H1 (cell line): ENCODE measurements around the gene DLEC1. TPM values are rescaled to one million over a fixed set of nuclear protein-coding genes. Genes with fewer than 3 reads are reported as not detected.
A peak's percentile ranks its signal among the peaks of the same experiment; 100 is the strongest.

ENCODE experiments used
- CTCF ChIA-PET: fragments of 300-600 bp; sonication (Branson Sonifier 250); formaldehyde crosslinking; loops from one replicate; lab custom pipeline; 2021; ENCODE audit not compliant: partially characterized antibody; lab: Charles Lee
- POLR2A ChIA-PET: fragments of 300-600 bp; sonication (Branson Sonifier 250); formaldehyde crosslinking; loops from one replicate; lab custom pipeline; 2021; ENCODE audit warnings: inconsistent platforms; ENCODE audit not compliant: partially characterized antibody; lab: Charles Lee
- DNase-seq, 2 experiments: peaks; one replicate each; pipeline versions ENCODE4 v3.0.0 to v3.0.0-alpha.2; 2010 to 2022; ENCODE audit warnings: low spot score in 2 of 2, low read depth in 1 of 2, mixed read lengths in 1 of 2
- FAIRE-seq: peaks from 2 replicates; lab custom pipeline; 2011; peaks lifted over from hg19 to GRCh38; lab: Jason Lieb, UNC
- H2AFZ ChIP-seq: 2 replicates; pipeline ENCODE4 v1.8.1; 2012; ENCODE audit warnings: low read length, inconsistent platforms
- H2AK5ac ChIP-seq: 2 replicates; pipeline ENCODE4 v1.6.1; 2013; ENCODE audit warnings: low read depth, low read length
- H2BK120ac ChIP-seq: replicated peaks from 2 replicates; pipeline ENCODE3; 2013; ENCODE audit warnings: low read depth, low read length, inconsistent platforms
- H2BK12ac ChIP-seq: 2 replicates; pipeline ENCODE4 v1.6.1; 2013; ENCODE audit warnings: low read depth, low read length
- H2BK15ac ChIP-seq: 2 replicates; pipeline ENCODE4 v1.6.1; 2013; ENCODE audit warnings: low read length
- H2BK20ac ChIP-seq: 2 replicates; pipeline ENCODE4 v1.6.1; 2013; ENCODE audit warnings: low read length
- H2BK5ac ChIP-seq: 2 replicates; pipeline ENCODE4 v1.6.1; 2013; ENCODE audit warnings: low read depth, low read length
- H3K14ac ChIP-seq: 2 replicates; pipeline ENCODE4 v1.6.1; 2013; ENCODE audit warnings: inconsistent platforms; ENCODE audit not compliant: insufficient read length
- H3K18ac ChIP-seq: 2 replicates; pipeline ENCODE4 v1.6.1; 2013; ENCODE audit warnings: low read length; ENCODE audit errors: extremely low read depth
- H3K23ac ChIP-seq: 2 replicates; pipeline ENCODE4 v1.6.1; 2013; ENCODE audit warnings: inconsistent platforms; ENCODE audit not compliant: insufficient read length
- H3K23me2 ChIP-seq: 2 replicates; pipeline ENCODE4 v1.6.1; 2013; ENCODE audit warnings: low read depth, low read length
- H3K27ac ChIP-seq: 2 replicates; pipeline ENCODE4 v1.6.1; 2011; ENCODE audit warnings: low read depth, low read length, inconsistent platforms
- H3K27me3 ChIP-seq, 4 experiments: replicated peaks in 1 of 4; 1 replicate in 1 of 4; 2 replicates in 3 of 4; pipeline versions ENCODE4 v1.6.1 to v1.8.1; 2011 to 2013; ENCODE audit warnings: low read length in 3 of 4, mild to moderate bottlenecking in 3 of 4, inconsistent platforms in 2 of 4, mixed read lengths in 2 of 4, moderate library complexity in 1 of 4; ENCODE audit not compliant: control insufficient read depth in 3 of 4, insufficient read depth in 3 of 4; ENCODE audit errors: extremely low read depth in 1 of 4
- H3K36me3 ChIP-seq, 4 experiments: 2 replicates each; pipeline versions ENCODE4 v1.6.1 to v1.8.1; 2011 to 2013; ENCODE audit warnings: mild to moderate bottlenecking in 4 of 4, low read length in 3 of 4, moderate library complexity in 2 of 4, control low read depth in 1 of 4, inconsistent platforms in 1 of 4; ENCODE audit not compliant: insufficient read depth in 4 of 4, control insufficient read depth in 2 of 4
- H3K4ac ChIP-seq: replicated peaks from 2 replicates; pipeline ENCODE3; 2013; ENCODE audit warnings: low read length, low read depth, mixed read lengths, inconsistent platforms; ENCODE audit not compliant: insufficient read length
- H3K4me1 ChIP-seq, 4 experiments: replicated peaks in 1 of 4; 1 replicate in 1 of 4; 2 replicates in 3 of 4; pipeline versions ENCODE4 v1.6.1 to v1.8.1; 2011 to 2013; ENCODE audit warnings: low read length in 3 of 4, inconsistent platforms in 2 of 4, mixed read lengths in 1 of 4; ENCODE audit not compliant: insufficient read depth in 4 of 4, control insufficient read depth in 3 of 4
- H3K4me2 ChIP-seq, 2 experiments: 2 replicates each; pipeline versions ENCODE4 v1.6.1 to v1.8.1; 2011 to 2013; ENCODE audit warnings: low read depth in 2 of 2, low read length in 2 of 2, control low read depth in 1 of 2, inconsistent platforms in 1 of 2, mild to moderate bottlenecking in 1 of 2; ENCODE audit not compliant: insufficient read depth in 1 of 2
- H3K4me3 ChIP-seq, 4 experiments: fragments of 200-600, 300-600 bp in 1 of 4; sonication (generic), shearing (Covaris generic), sonication (Bioruptor Twin) in 1 of 4; 2 replicates each; pipeline versions ENCODE4 v1.5.1 to v1.8.1; 2011 to 2016; ENCODE audit warnings: low read length in 4 of 4, low read depth in 3 of 4, control low read depth in 2 of 4, inconsistent platforms in 2 of 4, mild to moderate bottlenecking in 2 of 4, mixed read lengths in 1 of 4, moderate library complexity in 1 of 4; ENCODE audit not compliant: insufficient read depth in 2 of 4; ENCODE audit errors: extremely low read depth in 1 of 4
- H3K56ac ChIP-seq: replicated peaks from 2 replicates; pipeline ENCODE3; 2013; ENCODE audit warnings: low read depth, mild to moderate bottlenecking, mixed read lengths, low read length, inconsistent platforms; ENCODE audit not compliant: insufficient read length
- H3K79me1 ChIP-seq: 2 replicates; pipeline ENCODE4 v1.6.1; 2013; ENCODE audit warnings: low read depth, low read length, control low read depth
- H3K79me2 ChIP-seq, 2 experiments: 2 replicates each; pipeline versions ENCODE4 v1.6.1 to v1.8.1; 2012 to 2013; ENCODE audit warnings: low read length in 2 of 2, mild to moderate bottlenecking in 2 of 2, inconsistent platforms in 1 of 2; ENCODE audit not compliant: insufficient read depth in 2 of 2, control insufficient read depth in 1 of 2
- H3K9ac ChIP-seq, 4 experiments: replicated peaks in 1 of 4; 1 replicate in 1 of 4; 2 replicates in 3 of 4; pipeline versions ENCODE4 v1.6.1 to v1.8.1; 2011 to 2013; ENCODE audit warnings: low read depth in 3 of 4, low read length in 3 of 4, control low read depth in 2 of 4, mild to moderate bottlenecking in 2 of 4, moderate library complexity in 2 of 4, inconsistent platforms in 1 of 4; ENCODE audit errors: extremely low read depth in 1 of 4
- H3K9me3 ChIP-seq, 2 experiments: 2 replicates each; pipeline versions ENCODE4 v1.6.1 to v1.8.1; 2012 to 2013; ENCODE audit warnings: mild to moderate bottlenecking in 2 of 2, moderate library complexity in 2 of 2, control low read depth in 1 of 2, inconsistent platforms in 1 of 2, low read depth in 1 of 2, low read length in 1 of 2, mixed read lengths in 1 of 2; ENCODE audit not compliant: insufficient read depth in 2 of 2
- H4K20me1 ChIP-seq, 2 experiments: replicated peaks in 1 of 2; 2 replicates each; pipeline versions ENCODE3 to v1.8.1; 2011 to 2013; ENCODE audit warnings: inconsistent platforms in 2 of 2, low read length in 2 of 2, mild to moderate bottlenecking in 1 of 2; ENCODE audit not compliant: insufficient read depth in 2 of 2, control insufficient read depth in 1 of 2
- H4K5ac ChIP-seq: 2 replicates; pipeline ENCODE4 v1.6.1; 2013; ENCODE audit warnings: low read length, low read depth, mixed read lengths, inconsistent platforms; ENCODE audit not compliant: insufficient read length
- H4K8ac ChIP-seq: 2 replicates; pipeline ENCODE4 v1.8.0; 2013; ENCODE audit warnings: mild to moderate bottlenecking, moderate library complexity, low read length, inconsistent platforms; ENCODE audit not compliant: insufficient read depth; ENCODE audit errors: extremely low read depth
- H4K91ac ChIP-seq: replicated peaks from 2 replicates; pipeline ENCODE3; 2013; ENCODE audit warnings: low read length, mixed read lengths, inconsistent platforms; ENCODE audit not compliant: insufficient read length
- WGBS, 2 experiments: shearing (Covaris generic) in 1 of 2; methylation state at CpG; one replicate each; pipeline versions ENCODE4 v1.1.6 to v1.1.7; 2013 to 2015; ENCODE audit warnings: low lambda C conversion rate in 2 of 2, mixed read lengths in 2 of 2, inconsistent platforms in 1 of 2, low coverage in 1 of 2, missing lambda C conversion rate in 1 of 2; ENCODE audit not compliant: insufficient replicate concordance in 2 of 2, insufficient coverage in 1 of 2, insufficient read length in 1 of 2; ENCODE audit errors: extremely low coverage in 1 of 2, missing lambda C conversion rate in 1 of 2; 5-methylcytosine and 5-hydroxymethylcytosine counted together
- polyA plus RNA-seq, 7 experiments: library from polyadenylated mRNA; depleted of rRNA in 3 of 7; stranded (reverse) in 5 of 7; unstranded in 2 of 7; fragments of >200 nt in 5 of 7; fragments of 200-250 nt in 2 of 7; gene quantifications; 1 replicate in 5 of 7; 2 replicates in 1 of 7; 4 replicates in 1 of 7; pipeline versions ENCODE4 v1.2.1 to v1.2.3, GENCODE V29; 2011 to 2013; ENCODE audit warnings: missing spikeins in 2 of 7, mixed read lengths in 2 of 7
- total RNA-seq: library from RNA; stranded (reverse); fragmentation: NEBNext Ultra II Directional; extraction: Animal tissue kit (Norgen Biotek cat#: 25700); gene quantifications from 2 replicates; pipeline ENCODE4 v1.2.1, GENCODE V29; 2021
- TF ChIP-seq, protein P1 (sequence below), 3 experiments: IDR thresholded peaks; 1 replicate in 2 of 3; 2 replicates in 1 of 3; pipeline versions ENCODE4 v1.5.1 to v1.6.1; 2011; ENCODE audit warnings: low read length in 3 of 3, mild to moderate bottlenecking in 3 of 3, inconsistent platforms in 2 of 3, low read depth in 1 of 3, moderate library complexity in 1 of 3; ENCODE audit not compliant: insufficient read depth in 1 of 3; ENCODE audit errors: control extremely low read depth in 1 of 3
- TF ChIP-seq, protein P2 (sequence below): IDR thresholded peaks from 2 replicates; pipeline ENCODE4 v1.6.1; 2011; ENCODE audit warnings: low read length, improper control_type of control experiment

The DLEC1 gene
- total and polyA plus RNA-seq, 2 of the 8 experiments (the other 6 are each of a cell fraction or from before 2014, with no cell fraction given): 0.26 to 0.76 TPM

DNA sequence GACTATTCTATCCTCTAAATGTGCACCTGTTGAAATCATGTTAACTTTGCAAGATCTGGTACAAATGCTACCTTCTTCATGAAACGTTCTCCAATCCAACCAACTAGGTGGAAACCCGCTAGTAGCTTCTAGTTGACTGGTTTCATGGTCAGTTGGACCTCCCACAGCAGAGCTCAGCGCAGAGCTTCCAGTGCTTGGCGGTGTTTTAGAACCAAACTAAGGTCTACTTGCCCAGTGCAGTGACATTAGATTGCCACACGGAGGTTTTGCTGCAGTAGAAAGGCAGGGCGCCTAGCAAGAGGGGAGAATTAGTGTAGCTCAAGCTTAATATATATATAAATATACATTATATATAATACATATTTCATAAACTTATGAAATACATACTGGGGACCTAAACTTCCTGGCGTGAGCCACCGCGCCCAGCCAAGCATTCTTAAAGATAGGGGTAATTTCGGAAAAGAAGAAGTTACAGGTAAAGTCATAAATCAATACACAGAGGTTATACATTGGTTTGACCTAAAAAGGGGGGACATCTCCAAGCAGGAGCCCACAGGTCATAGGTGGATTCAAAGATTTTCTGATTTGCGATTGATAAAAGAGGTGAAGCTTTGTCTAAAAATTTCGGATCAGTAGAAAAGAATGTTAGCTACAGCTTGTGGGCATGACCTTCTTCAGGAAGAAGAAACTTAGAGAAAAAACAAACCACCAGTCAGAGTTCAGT is 124.3 kb downstream of the DLEC1 start:
- Histone ChIP-seq H3K4me3 (no peak overlapping the region), H2BK5ac (no peak overlapping the region), H3K9me3 (no peaks in the 10 kb centered on the region), H3K4me1 (peaks cover 0 to 2% (median 0%) of the 10 kb centered on the region in 4 experiments; a peak in 3 of 7 replicates), H3K23ac (no peak overlapping the region), H3K14ac (no peak overlapping the region), H3K36me3 (no peaks in the 10 kb centered on the region), H2BK15ac (no peak overlapping the region), H3K23me2 (peaks cover 14% of the 10 kb centered on the region; the same call in 1 of the 2 replicates), H3K4ac (no peak overlapping the region), H3K56ac (no peak overlapping the region), H3K79me2 (peaks cover 4 to 24% of the 10 kb centered on the region in 2 experiments), H2AK5ac (no peak overlapping the region), H3K4me2 (no peak overlapping the region; a peak in 1 of 4 replicates), H2BK120ac (no peak overlapping the region), H3K18ac (no peak overlapping the region), H4K91ac (no peak overlapping the region), H4K5ac (no peak overlapping the region), H2BK20ac (no peak overlapping the region), H2BK12ac (no peak overlapping the region), H4K20me1 (peaks cover 0 to 6% of the 10 kb centered on the region in 2 experiments), H3K27me3 (no peaks in the 10 kb centered on the region)
- DNase-seq (no peak), FAIRE-seq (no peak)
- 83% methylated on average over 12 of the region's 12 CpGs; no CpG with 5 or more reads in 1 of the 2 experiments for WGBS, 2 experiments
- POLR2A ChIA-PET: interaction anchor here (1.4 to 4.1 kb wide), 3 partner anchors 26 to 183 kb away, joined by 3 to 38 read pairs (median 3); partner anchors contain the start of genes ACAA1, MYD88 and XYLB
- TF ChIP-seq, protein P1, sequence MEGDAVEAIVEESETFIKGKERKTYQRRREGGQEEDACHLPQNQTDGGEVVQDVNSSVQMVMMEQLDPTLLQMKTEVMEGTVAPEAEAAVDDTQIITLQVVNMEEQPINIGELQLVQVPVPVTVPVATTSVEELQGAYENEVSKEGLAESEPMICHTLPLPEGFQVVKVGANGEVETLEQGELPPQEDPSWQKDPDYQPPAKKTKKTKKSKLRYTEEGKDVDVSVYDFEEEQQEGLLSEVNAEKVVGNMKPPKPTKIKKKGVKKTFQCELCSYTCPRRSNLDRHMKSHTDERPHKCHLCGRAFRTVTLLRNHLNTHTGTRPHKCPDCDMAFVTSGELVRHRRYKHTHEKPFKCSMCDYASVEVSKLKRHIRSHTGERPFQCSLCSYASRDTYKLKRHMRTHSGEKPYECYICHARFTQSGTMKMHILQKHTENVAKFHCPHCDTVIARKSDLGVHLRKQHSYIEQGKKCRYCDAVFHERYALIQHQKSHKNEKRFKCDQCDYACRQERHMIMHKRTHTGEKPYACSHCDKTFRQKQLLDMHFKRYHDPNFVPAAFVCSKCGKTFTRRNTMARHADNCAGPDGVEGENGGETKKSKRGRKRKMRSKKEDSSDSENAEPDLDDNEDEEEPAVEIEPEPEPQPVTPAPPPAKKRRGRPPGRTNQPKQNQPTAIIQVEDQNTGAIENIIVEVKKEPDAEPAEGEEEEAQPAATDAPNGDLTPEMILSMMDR (IDR thresholded peaks at IDR 0.05; ENCODE audit: control extremely low read depth in 1 of 3, insufficient read depth in 1 of 3, low read depth in 1 of 3, low read length in 3 of 3): peak in 1 of 3 experiments; percentile 16; a peak in 2 of 4 replicates
- TF ChIP-seq, protein P2, sequence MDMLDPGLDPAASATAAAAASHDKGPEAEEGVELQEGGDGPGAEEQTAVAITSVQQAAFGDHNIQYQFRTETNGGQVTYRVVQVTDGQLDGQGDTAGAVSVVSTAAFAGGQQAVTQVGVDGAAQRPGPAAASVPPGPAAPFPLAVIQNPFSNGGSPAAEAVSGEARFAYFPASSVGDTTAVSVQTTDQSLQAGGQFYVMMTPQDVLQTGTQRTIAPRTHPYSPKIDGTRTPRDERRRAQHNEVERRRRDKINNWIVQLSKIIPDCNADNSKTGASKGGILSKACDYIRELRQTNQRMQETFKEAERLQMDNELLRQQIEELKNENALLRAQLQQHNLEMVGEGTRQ: no peak
- TF ChIP-seq, all 59 proteins: peak for 1
- no peaks in the 10 kb centered on the region; the same call in 1 of the 2 replicates for H3K79me1 ChIP-seq
- H2AFZ ChIP-seq: no peak overlapping the region
- H4K8ac ChIP-seq: no peak overlapping the region
- no peak overlapping the region for H3K9ac ChIP-seq
- H3K27ac ChIP-seq: no peak overlapping the region
- CTCF ChIA-PET: interaction anchor here (0.8 to 3.2 kb wide), 19 partner anchors 9 to 499 kb away, joined by 3 to 11 read pairs (median 3); partner anchors contain the start of genes ACAA1 and SLC22A14
